ENCODE results near the gene ARHGAP8.

GRCh38 chr22:44881624-44882023 is 129.2 kb downstream of the ARHGAP8 start:
- TF ChIP-seq CTCF (conservative IDR thresholded peaks at IDR 0.05; ENCODE audit: low read length) = no peak
- TF ChIP-seq EZH2phosphoT487 (IDR thresholded peaks at IDR 0.05; ENCODE audit: borderline replicate concordance, low read depth, low read length) = no peak
